GM12801 (cell line): ENCODE measurements around the gene THSD7A.

Experiments
- CTCF ChIP-seq: IDR thresholded peaks from one replicate; pipeline ENCODE4 v1.5.1; 2011; ENCODE audit warnings: control low read depth; ENCODE audit not compliant: insufficient read length; ENCODE audit errors: extremely low read depth

The THSD7A gene

DNA sequence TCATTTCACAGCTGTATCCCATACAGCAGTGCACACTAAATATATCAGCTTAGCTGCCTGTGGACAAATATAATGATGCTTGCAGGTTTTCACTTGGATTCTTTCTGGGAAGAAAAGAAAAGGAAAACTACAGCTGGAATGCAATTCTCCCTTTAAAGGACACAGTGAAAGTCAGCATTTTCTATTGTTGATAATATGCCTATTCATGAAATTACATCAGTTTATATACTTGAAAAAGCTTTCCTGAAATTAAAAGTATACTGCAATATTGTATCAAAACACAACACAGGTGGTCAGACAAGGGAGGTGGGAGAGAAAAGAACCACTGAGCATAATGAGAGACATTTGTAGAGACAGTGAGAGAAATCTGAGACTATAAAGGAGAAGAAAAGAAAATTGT lies 20.3 kb downstream of the THSD7A start:
- TF ChIP-seq CTCF = no peak

- TF ChIP-seq CTCF = no peak
Observed at GRCh38 chr7:11810043-11810625, 21.9 kb downstream of the THSD7A start.

- no peak for TF ChIP-seq CTCF
Observed at GRCh38 chr7:11807000-11807399, 25.0 kb downstream of the THSD7A start.

- TF ChIP-seq CTCF = no peak
Observed at GRCh38 chr7:11804621-11805020, 27.4 kb downstream of the THSD7A start.

DNA sequence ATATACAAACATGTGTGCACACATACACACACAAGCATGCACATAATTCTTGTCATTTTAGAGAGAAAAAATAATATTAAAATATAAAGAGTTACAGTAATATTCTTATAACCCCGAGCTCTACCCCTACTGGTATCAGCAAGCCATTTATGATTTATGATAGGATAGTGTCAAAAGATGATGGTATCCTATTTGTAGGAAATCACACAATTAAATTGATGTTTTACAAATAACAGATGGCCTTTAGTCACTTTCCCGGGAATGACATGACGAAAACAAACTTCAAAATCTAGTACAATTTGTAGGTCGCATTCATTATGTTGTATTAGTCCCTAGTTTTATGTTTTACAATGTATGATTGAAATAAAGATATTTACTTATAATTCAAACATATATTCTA lies 36.8 kb downstream of the THSD7A start:
- no peak for TF ChIP-seq CTCF

DNA sequence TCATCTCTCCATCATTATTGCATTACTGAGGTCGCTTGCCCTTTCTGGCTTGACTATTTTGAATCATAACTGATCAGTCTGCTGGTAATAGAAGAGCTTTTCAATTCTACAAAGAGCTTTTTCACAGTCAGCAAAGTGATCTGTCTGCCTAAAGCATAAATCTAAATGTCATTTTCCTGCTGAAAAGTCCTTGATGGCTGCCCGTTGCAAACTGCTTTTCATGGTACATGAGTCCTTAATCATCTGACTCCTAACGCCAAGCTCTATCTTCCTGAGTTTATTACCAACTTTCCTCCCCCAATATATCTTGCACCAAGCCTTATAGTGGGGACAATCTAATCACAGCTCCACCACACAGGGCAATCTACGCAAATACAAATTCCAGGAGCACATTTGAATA lies 39.8 kb downstream of the THSD7A start:
- no peak for TF ChIP-seq CTCF

- no peak for TF ChIP-seq CTCF
Observed at GRCh38 chr7:11788568-11788967, 43.4 kb downstream of the THSD7A start.
